GM15510 (cell line): Measurements from ENCODE around the gene UMODL1.

Experiments
- POLR2A ChIP-seq: IDR thresholded peaks from 3 replicates; pipeline ENCODE4 v1.6.1; 2011; ENCODE audit warnings: borderline replicate concordance; ENCODE audit not compliant: insufficient read length; ENCODE audit errors: extremely low read depth

UMODL1 gene

DNA sequence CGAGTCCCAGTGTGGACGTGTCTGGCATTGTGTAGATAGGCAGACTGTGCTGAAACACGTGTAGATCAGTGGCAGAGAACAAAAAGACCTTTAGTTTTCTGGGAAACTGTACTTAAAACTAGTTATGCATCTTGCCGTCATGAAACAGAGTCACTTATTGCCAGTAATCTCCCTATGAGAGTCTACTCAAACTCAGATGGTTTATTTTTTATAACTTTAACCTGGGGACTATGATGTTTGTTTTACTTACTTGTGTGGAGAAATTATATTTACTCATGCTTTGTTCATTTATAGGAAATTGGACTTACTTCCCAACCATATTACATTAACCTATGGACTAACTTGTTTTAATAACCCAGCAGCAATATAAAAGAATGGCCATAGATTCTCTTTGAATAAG is 93.7 kb downstream of the UMODL1 start:
- TF ChIP-seq POLR2A = no peak

DNA sequence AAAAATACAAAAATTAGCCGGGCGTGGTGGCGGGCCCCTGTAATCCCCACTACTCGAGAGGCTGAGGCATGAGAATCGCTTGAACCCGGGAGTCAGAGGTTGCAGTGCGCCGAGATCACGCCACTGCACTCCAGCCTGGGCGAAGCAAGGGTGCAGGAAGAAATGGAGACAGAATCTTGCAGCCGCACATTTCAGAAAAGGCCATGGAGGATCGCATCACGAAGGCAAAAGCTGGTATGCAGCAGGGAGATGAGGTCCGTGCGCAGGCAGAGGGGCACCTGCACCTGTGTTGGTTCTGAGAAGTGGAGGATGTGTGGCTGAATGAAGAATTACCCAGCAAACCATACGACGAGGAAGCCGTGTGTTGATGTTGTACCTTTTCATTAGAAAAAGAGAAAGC is 94.8 kb downstream of the UMODL1 start:
- TF ChIP-seq POLR2A = no peak

DNA sequence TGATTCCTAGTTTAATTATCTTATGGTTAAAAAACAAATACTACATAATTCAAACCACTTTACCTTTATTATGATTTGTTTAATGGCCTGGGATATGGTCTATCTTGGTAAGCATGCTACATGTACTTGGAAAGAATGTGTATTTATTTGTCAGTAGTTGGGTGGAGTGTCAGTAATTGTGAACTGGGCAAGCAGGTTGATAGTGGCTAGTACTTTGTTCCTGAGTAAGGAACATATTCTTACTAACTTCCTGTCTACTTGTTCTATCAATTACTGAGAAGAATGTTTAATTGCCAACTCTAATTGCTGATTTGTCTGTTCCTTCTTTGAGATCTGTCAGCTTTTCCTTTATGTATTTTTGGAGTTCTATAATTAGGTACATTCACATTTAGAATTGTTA is 98.6 kb downstream of the UMODL1 start:
- no peak for TF ChIP-seq POLR2A

DNA sequence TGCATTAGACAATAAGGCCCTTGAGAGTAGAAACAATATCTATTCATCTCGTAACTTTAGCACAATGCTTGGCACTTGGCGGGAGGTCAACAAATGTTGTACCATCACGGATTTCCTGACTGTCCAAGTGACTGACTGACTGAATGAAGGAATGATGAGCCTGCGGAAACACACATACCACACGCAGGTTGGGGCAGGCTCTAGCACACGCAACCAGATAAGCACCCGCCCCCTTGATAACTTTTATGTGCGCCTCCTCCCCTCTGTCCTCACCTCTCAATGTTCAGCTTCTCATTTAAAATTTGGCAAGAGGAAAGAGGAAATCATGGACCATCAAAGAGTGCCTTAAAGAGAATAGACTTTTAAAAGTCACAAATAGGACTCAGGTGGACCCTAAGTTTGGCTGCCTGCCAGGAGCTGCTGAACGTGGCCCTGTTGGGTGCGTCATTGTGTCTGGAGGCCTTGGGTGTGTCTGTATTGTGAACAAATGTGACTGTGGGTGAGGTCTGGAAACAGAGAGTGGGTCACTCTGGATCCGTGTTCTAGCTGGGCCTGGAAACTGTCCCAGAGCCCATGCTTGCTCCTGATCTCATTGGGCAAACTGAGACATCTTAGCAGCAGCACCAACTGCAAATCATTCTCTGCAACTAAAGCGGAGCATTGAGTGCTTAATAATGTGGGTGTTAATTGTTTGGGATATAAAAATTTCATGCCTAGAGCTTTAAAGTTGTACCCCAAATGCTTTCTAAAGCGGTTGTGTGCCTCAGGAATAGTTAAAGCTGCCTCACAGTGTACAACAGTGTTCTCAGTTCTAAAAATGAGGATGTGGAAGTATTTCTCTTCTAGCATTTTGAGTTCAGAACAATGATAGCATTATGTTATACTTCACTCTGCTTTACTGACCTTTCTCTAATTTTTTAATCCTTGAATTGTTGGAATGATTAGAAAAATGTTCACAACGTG is 100.3 kb downstream of the UMODL1 start:
- TF ChIP-seq POLR2A = no peak

DNA sequence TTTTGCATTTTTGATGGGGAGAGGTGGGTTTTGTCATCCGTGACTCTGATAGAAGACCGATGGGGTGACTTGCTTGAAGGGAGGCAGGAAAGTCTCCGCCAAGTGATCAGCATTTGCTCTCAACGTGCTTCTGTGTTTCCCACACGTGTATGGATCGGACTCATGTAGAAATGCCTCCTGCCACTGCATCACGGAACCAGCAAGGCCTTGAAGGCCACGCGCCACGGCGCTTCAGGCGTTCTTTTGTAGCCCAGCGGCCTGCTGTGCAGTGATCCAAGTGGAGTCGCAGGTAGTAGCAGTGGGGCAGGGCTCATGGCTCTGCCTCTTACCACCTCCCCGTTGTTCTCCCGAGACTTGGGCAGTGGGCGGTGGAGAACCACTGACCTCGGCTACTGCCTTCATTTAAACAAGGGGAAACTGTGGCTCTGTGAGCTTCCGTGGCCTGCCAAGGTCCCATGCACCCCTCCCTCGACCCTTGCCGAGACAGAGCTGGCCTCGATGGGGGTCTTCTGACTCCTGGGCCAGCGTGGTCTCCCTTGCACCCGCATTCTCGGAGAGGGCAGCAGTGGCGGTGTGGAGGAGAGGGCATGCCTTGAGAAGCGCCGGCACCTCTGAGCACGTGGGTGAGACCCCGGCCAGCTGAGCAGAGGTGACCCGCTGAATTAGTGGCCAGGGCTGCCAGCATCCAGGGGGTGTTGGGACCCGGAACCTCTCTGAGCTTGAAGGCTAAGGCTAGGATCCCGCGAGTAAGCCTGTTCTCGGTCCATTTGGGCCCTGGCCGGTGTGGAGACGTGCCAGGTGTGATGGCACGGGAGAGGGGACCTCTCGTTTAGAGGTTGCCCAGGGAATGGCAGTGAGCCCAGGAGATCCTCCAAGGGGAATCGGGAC is 101.7 kb downstream of the UMODL1 start:
- no peak for TF ChIP-seq POLR2A

DNA sequence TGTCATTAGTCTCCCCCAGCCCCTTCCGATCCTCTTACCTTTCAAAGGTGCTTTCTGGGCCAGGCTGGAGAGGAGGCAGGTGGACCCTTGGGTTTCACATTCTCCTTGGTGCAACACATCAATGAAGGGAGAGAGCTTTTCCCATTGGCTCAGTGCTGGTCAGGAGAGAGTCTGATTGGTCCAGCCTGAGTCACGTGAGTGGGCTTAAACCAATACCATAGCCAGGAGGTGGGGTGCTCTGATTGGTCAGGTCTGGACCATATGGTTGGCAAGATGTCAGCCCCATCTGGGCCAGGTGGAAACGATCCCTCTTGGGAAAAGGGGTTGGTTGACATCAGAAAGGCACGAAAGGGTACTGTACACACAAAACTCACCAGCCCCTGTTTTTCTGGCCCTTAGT is 103.1 kb downstream of the UMODL1 start:
- TF ChIP-seq POLR2A = no peak

DNA sequence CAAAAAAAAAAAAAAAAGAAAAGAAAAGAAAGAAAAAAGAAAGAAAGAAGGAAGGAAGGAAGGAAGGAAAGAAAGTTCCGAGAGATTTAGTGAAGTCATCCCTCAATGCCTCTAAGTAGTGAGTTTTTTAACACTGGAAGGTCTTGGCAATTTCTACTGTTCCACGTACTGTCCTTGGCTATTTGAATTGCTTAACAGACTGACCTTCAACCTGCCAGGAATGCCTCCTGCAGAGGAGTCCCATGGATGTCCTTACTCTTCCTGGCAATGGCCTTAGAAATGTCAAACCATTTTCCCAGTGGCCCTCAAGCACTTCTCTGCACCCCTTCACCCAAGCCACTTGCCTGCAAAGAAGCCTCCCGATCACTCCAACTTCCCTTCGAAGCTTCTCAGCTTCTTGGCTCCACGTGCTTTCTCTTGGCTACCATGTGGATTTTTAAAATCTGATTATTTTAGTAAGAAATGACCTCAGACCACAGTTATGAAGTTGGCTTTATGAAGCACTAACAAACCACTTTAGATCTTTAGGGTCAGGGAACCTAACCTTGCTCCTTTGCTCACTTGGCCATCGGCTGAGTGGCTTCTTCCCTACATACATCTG is 104.1 kb downstream of the UMODL1 start:
- no peak for TF ChIP-seq POLR2A

DNA sequence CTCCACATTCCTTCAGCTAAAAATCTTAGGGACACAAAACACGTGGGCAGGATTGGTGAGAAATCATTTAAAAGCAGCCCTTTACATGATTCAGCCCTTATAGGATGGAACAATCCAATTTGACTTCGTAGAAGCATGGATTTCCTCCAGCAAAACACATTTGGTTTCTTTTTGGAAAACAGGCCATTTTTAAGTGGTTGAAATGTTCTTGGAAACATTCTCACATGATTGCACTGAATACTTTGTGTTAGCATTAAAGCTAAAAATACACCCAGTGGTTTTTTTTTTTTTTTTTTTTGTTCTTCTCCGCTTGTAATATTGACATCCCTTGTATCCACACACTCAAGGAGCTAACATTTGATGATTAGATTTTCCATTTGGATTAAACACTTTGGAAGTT is 105.7 kb downstream of the UMODL1 start:
- no peak for TF ChIP-seq POLR2A

DNA sequence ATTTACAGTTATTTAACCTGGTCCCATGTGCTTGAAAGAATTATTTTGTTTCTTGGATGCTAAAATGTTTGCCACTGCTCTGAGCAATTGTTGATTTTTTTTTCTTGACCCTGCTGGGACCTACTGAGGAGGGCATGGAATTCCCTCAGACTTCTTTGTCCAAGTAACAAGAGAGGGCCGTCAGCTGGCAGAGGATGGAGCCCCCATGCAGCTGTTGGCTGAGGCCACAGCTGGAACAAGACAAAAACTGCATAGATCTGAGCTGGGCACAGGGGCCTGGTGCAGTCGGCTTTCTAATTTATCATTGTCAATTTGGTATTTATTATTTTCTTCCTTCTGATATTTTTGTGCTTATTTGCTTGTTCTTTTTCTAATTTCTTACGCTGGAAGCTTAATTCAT is 108.2 kb downstream of the UMODL1 start:
- no peak for TF ChIP-seq POLR2A

DNA sequence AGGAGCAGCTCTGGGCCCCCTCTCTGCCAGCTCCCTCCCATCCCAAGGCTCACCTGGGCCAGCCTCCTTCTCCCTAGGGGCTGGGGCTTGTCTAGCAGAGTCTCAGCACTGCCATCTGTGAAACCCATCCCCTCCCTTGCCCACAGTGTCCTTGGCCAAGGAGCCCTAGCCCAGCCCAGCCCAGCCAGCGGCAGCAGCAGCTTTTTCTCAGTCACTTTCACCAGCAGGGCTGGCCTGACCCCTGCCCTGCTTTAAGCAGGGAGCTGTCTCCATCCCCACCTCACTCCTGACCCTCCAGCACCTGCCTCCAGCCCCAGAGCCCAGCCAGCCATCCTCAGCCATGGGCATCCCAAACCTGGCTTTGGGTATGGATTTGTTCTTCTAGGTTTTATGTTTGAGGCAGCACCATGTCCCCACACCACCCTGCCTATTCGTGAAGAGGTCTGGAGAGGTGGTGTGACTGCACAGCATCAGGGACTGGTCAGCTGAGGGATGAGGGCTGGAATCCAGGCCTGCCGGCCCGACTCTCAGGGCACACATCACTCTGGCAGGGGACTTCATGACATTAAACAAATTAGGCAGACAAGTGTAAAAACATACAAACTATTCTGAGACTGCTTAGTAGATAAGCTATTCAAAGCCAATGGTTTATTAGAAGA is 111.7 kb downstream of the UMODL1 start:
- no peak for TF ChIP-seq POLR2A

DNA sequence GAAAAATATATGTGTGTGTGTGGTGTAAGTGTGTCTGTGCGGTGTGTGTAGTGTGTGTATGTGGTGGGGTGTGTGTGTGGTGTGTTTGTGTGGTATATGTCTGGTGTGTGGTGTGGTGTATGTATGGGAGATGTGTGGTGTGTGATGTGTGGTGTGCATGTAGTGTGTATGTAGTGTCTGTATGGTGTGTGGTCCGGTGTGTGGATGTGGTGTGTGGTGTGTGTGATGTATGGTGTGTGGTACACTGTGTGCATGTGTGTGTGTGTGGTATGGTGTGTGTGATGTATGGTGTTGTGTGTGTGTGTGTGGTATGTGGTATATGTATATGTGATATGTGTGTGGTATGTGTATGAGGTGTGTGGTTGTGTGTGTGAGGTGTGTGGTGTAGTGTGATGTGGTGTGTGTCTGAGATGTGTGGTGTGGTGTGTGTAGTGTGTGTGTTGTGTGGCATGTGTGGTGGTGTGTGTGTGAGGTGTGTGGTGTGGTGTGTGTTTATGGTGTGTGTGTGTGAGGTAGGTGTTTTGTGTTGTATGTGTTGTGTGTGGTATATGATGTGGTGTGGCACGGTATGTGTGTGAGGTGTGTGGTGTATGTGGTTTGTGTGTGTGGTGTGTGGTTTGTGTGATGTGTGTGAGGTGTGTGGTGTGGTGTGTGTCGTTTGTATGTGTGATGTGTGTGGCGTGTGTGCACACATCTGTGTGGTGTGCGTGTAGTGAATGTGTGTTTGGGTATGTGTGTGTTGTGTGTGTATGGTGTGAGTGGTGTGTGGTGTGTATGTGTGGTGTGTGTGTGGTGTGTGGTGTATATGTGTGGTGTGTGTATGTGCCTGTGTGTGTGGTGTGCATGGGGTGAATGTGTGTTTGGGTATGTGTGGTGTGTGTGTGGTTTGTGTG is 112.5 kb downstream of the UMODL1 start:
- no peak for TF ChIP-seq POLR2A

DNA sequence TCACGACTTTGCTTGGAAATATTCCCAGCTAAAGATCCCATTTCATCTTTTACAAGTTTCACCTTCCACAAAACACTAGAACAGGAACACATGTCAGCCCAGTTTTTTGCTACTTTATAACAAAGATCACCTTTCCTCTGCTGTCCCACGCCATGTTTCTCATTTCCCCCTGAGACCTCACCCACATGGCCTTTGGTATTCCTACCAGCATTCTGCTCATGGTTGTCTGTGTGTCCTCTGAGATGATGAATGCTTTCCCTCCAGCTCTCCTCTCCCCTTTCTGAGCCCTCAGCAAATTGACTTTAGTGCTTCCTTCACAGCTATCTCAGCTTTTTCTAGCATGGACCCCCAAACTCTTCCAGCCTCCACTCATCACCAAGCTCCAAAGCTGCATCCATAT is 115.5 kb downstream of the UMODL1 start:
- no peak for TF ChIP-seq POLR2A

DNA sequence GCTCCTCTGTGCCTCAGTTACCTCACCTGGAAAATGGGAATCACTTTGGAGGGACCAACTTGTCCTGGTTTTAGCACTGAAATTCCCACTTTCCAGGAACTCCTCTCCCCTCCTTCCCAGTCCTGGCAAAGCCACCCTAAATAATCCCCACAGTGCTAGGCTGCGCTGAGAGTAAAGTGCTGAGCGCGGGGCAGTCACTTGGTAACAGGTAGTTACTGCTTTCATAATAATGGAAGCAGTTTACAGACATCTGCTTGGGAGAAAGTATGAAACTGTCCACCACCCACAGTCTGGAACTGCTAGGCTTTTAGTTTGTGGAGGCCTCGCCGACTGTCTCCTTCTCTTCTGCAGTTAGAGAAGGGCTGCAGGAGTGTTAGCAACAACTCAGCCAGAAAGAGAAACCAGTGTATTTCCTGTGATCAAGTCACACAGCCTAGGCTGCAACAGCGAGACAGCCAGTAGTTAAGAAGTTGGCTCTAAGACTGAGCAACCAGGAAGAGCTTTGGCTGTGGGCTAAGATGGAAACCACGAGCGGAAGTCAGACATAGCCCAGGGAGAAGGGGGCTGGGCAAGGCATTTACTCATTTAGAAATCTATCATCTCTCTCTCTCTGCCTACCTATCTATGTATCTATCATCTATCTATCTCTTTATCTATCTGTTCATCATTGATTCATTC is 117.0 kb downstream of the UMODL1 start:
- peak; percentile 38 for TF ChIP-seq POLR2A
